Erythroblast (primary cell): ENCODE results near the gene SOX6.

Experiments used
- GATA1 ChIP-seq: IDR thresholded peaks from 2 replicates; pipeline ENCODE4 v1.6.1; 2011; ENCODE audit warnings: low read depth, mild to moderate bottlenecking, control low read depth, low read length, moderate library complexity
- POLR2A ChIP-seq: IDR thresholded peaks from 2 replicates; pipeline ENCODE4 v1.6.1; 2011; ENCODE audit warnings: mild to moderate bottlenecking, low read length

DNA sequence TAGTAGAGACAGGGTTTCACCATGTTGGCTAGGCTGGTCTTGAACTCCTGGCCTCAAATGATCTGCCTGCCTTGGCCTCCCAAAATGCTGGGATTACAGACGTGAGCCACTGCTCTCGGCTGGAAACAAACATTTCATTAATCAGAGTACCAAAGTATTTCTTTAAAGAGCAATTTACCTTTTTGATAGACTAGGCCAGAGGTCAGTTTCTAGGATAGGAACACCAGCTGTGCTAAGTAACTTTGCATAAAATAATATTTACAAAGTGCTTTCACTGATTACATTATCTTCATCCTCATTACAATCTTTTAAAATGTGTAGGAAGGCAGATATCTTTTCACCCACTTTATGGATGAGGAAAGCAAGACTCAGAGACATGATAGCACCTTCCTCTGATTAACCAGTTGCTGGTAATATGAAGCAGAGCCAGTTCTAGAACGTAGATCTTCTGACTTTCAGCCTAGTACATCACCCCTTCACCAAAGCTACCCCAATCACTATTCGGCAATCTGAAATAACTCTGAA is 355.2 kb downstream of the SOX6 start:
- TF ChIP-seq POLR2A (no peak), GATA1 (no peak)
